ENCODE results near the gene PLA2G7.
"Not testable (repeated sequence)": the region's sequence is repeated elsewhere in the genome, so short reads cannot be mapped to it uniquely, and the experiment has no call there.

PLA2G7 gene

GRCh38 chr6:46748940-46749503 lies 13.8 kb upstream of the PLA2G7 start:
- no peak for DNase-seq (ENCODE audit: low read depth in 2 of 2)

DNA sequence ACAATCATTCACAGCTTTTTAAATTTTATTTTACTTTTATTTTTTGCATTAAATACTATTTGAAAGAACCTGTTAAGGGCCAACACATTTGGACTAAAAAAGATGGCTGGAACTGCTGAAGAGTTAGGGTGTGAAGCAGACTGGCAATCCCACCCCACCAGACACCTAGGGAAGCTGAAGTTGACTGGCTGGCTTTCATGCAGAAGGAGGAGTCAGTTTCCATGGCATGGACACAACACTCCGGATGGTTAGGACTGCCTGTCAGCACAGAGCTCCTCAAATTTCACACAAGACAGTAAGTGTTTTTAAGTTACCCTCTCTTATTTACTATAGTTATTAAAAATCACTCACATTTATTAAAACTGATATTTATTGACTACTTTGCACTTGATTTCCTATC lies 11.5 kb upstream of the PLA2G7 start, which contains the start of gene ANKRD66:
Gene ANKRD66, plus strand, starts transcription at position 238 of the 400 bp plus-strand sequence. CDS start 5,016 bp downstream, outside the sequence.
- no peak for DNase-seq (ENCODE audit: low read depth in 2 of 2)

DNA sequence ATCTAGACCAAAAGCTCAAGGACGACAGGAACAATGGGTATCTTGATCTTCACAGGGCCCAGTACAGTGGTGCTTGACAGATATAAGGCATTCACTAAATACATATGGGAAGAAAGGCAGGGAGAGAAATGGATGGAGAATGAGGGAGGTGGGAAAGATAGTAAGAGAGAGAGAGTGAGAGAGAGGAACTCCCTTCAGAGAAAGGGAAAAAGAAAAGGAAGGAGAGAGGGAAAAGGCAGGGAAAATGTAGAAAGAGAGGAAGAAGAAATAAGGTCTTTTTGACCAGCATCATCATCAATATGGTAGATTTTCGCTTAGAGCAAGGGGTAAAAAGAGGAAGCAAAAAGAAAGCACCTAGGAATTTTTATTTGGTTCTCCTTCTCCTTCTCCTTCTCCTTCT lies 10.8 kb upstream of the PLA2G7 start:
- DNase-seq (ENCODE audit: low read depth in 2 of 2), result no peak

- DNase-seq (ENCODE audit: low read depth in 2 of 2), result not testable (repeated sequence)
Measured at GRCh38 chr6:46744159-46744725, 9.1 kb upstream of the PLA2G7 start.

DNA sequence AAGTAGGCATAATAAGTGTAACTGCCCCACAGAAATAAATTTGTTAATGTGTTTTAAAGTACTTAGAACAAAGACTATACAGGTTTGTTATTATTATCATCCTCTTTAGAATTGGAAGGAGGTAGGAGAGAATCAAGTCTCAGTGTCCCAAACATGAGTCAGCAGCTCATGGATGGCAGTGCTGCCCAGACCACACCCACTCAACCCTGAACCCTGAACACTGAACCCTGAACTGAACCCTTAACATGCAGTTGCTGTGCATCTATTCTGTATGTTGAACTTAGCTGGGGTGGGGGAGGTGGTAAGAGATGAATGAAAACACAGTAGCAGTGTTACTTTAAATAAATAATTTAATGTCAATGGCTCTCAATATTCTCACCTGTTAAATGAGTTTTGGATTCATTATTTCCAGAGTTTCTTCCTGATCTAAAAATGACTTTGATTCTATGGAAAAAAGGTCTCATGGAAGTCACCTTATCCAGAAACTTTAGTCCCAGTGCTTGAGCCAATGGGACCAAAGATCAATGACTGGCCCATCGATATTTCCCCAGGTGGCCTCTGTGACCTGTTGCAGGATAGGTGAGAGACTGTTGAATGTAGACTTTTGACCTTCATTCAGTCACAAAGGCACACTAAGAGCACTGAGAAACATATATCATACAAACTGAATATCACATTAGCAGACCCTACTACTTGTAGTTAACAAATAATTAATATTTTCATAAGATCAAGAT lies 8.4 kb upstream of the PLA2G7 start:
- no peak for DNase-seq (ENCODE audit: low read depth in 2 of 2)

DNA sequence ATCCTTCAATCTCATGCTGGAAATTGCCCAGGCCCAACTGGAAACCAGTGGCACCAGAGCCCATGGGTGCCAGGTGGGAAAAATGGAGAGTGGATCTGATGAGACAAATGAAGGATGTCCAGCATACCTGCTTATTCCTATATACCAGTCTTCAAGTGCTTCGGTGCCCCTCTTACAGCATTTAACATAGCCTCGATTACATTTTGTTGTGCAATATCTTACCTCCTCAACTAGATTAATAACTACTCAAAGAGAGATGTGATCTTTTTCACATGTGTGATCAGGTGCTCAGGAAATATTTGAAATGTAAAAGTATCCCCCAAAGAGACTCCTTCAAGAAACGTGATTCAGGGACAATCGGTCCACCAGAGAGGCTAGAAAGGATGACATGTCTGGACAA lies 6.7 kb upstream of the PLA2G7 start:
- no peak for DNase-seq (ENCODE audit: low read depth in 2 of 2)

- no peak for DNase-seq (ENCODE audit: low read depth in 2 of 2)
Measured at GRCh38 chr6:46741482-46741881, 6.3 kb upstream of the PLA2G7 start.

GRCh38 chr6:46736906-46737305 lies 1.7 kb upstream of the PLA2G7 start:
- DNase-seq (ENCODE audit: low read depth in 2 of 2), result no peak

GRCh38 chr6:46735720-46736031 lies 501 bp upstream of the PLA2G7 start:
- no peak for DNase-seq (ENCODE audit: low read depth in 2 of 2)

DNA sequence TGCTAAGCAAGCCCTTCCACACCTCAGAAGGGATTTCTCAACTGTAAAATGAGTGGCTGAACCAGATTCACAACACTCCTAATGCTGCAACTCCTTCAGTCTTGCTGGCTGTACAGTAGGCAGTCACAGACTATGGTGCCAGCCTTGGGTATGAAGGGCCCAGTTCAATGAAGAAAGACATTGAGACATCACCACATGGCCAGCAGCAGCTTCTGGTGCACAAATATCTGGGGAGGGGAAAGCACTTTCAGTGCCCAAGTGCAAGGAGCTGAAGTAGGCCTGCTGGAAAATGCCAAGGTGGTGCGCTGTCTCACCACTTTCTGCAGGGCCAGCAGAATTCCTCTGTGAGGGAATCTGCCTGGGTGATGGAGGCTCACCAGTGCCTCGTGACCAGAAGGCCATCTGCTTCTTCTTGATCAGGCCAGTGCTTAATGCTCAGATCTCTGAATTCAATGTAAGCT lies 1.8 kb downstream of the PLA2G7 start:
- no peak for DNase-seq (ENCODE audit: low read depth in 2 of 2)

GRCh38 chr6:46730921-46731461 lies 4.2 kb downstream of the PLA2G7 start:
- DNase-seq (ENCODE audit: low read depth in 2 of 2), result no peak

GRCh38 chr6:46729787-46730326 lies 5.3 kb downstream of the PLA2G7 start:
- DNase-seq (ENCODE audit: low read depth in 2 of 2), result no peak

- no peak for DNase-seq (ENCODE audit: low read depth in 2 of 2)
Measured at GRCh38 chr6:46720401-46720800, 14.8 kb downstream of the PLA2G7 start.

- DNase-seq (ENCODE audit: low read depth in 2 of 2), result no peak
Measured at GRCh38 chr6:46719099-46719498, 16.1 kb downstream of the PLA2G7 start.

GRCh38 chr6:46715141-46715540 lies 20.0 kb downstream of the PLA2G7 start:
- no peak for DNase-seq (ENCODE audit: low read depth in 2 of 2)

DNA sequence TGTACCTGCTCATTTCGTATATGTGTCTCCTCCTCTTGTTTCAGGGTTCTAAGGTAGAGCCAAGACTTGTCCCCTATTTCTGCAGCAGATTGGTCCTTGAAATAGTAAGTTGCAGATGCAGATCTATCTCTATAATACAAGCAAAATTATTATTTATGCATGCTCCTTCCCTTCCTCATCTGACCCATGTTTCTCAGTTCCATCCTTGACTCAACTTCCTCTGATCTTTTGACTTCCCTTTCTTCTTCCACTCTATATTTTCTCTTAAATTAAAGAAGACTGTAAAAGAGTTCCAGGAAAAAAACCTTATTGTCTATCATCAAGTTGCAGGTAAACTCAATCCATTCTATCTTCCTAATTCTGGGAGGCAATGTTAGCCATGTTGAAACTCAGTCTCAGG lies 23.7 kb downstream of the PLA2G7 start:
- DNase-seq (ENCODE audit: low read depth in 2 of 2), result no peak

- DNase-seq (ENCODE audit: low read depth in 2 of 2), result no peak
Measured at GRCh38 chr6:46706464-46706863, 28.7 kb downstream of the PLA2G7 start.

- DNase-seq (ENCODE audit: low read depth in 2 of 2), result no peak
Measured at GRCh38 chr6:46704562-46704961, 30.6 kb downstream of the PLA2G7 start.

GRCh38 chr6:46699970-46700369 lies 35.2 kb downstream of the PLA2G7 start:
- DNase-seq (ENCODE audit: low read depth in 2 of 2), result no peak

- no peak for DNase-seq (ENCODE audit: low read depth in 2 of 2)
Measured at GRCh38 chr6:46690911-46691451, 44.2 kb downstream of the PLA2G7 start.

DNA sequence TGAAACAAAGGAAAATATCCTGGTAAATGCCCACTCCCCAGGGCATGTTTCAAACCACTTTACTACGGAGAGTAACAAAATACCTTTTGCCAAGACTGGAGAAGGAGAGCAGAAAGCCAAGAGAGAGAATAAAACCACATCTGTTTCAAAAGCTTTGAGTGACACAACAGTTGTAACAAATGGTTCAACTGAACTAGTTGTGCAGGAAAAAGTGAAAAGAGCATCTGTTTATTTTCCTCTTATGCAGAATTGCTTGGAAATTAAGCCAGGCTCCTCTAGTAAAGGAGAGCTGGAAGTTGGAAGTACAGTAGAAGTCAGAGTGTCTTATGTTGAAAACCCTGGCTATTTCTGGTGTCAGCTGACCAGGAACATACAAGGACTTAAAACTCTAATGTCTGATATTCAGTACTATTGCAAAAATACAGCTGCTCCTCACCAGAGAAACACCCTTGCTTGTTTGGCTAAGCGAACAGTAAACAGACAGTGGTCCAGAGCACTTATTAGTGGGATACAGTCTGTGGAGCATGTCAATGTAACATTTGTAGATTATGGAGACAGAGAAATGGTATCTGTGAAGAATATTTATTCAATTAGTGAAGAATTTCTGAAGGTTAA lies 44.9 kb downstream of the PLA2G7 start:
- no peak for DNase-seq (ENCODE audit: low read depth in 2 of 2)

DNA sequence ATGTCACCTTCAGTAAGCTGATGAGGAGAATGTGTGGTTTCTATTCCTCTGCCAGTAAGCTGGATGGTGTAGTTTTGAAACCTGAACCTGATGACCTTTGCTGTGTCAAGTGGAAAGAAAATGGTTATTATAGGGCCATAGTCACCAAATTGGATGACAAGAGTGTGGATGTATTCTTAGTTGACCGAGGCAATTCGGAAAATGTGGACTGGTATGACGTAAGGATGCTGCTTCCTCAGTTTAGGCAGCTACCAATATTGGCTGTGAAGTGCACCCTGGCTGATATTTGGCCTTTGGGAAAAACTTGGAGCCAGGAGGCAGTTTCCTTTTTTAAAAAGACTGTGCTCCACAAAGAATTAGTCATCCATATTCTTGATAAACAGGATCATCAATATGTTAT lies 45.5 kb downstream of the PLA2G7 start:
- DNase-seq (ENCODE audit: low read depth in 2 of 2), result no peak

All from stimulated activated CD8-positive, alpha-beta memory T cell treated with anti-CD3 and anti-CD28 coated beads, Interleukin-7, amount 100 ng/mL, for 4 hours (primary cell).